Measurements from ENCODE around the gene HMGCS2. TPM values are rescaled to one million over a fixed set of nuclear protein-coding genes. Genes with fewer than 3 reads are reported as not detected.

The HMGCS2 gene
- total RNA-seq, 1 experiment from 2014 or later = not detected

GRCh38 chr1:119721896-119722295 is 46.8 kb downstream of the HMGCS2 start:
- no peak overlapping the region for H2AFZ ChIP-seq
- no peaks in the 10 kb centered on the region; the same call in 1 of the 2 replicates for H3F3A ChIP-seq (ENCODE audit: insufficient read depth, low read depth)
- BruUV-seq (replicated peaks) = no TSS peak
- no peaks in the 10 kb centered on the region for H3K9me2 ChIP-seq (ENCODE audit: insufficient read depth)
- H3K4me2 ChIP-seq = no peak overlapping the region
- no peak for DNase-seq
- peaks cover 78% of the 10 kb centered on the region for H3K36me3 ChIP-seq (ENCODE audit: low read depth)
- H3K9me3 ChIP-seq (ENCODE audit: insufficient read depth, low read depth) = no peaks in the 10 kb centered on the region
- H3K27me3 ChIP-seq (ENCODE audit: insufficient read depth, low read depth) = no peaks in the 10 kb centered on the region
- TF ChIP-seq CTCF (conservative IDR thresholded peaks at IDR 0.05) = no peak
- no peak for TF ChIP-seq EZH2 (IDR thresholded peaks at IDR 0.05; ENCODE audit: low read depth)
- ChIA-PET POLR2A (ENCODE audit: unreplicated experiment) (no interaction called here), CTCF (no interaction called here)
- intact Hi-C loops (cut with micrococcal nuclease; ENCODE audit: unreplicated experiment) = no loop called here
- H3K79me2 ChIP-seq (ENCODE audit: low read depth) = peaks cover 55% of the 10 kb centered on the region
- H3K4me1 ChIP-seq (replicated peaks; ENCODE audit: insufficient read depth) = 0 out of 2 replicates have a peak, but pooled peaks cover 6% of the 10 kb centered on the region
- peaks cover 96% of the 10 kb centered on the region for H4K20me1 ChIP-seq (ENCODE audit: insufficient read depth)
- no peak overlapping the region for H3K4me3 ChIP-seq
- no peak overlapping the region for H3K27ac ChIP-seq

- no peaks in the 10 kb centered on the region; the same call in 1 of the 2 replicates for H3F3A ChIP-seq (ENCODE audit: insufficient read depth, low read depth)
- intact Hi-C loops (cut with micrococcal nuclease; ENCODE audit: unreplicated experiment) = no loop called here
- no TSS peak for BruUV-seq (replicated peaks)
- no peak overlapping the region for H3K4me3 ChIP-seq
- H3K4me1 ChIP-seq (replicated peaks; ENCODE audit: insufficient read depth) = peaks cover 10% of the 10 kb centered on the region; the same call in 1 of the 2 replicates
- TF ChIP-seq CTCF (conservative IDR thresholded peaks at IDR 0.05) (no peak), EZH2 (IDR thresholded peaks at IDR 0.05; ENCODE audit: low read depth) (no peak)
- H3K4me2 ChIP-seq = no peak overlapping the region
- peaks cover 65% of the 10 kb centered on the region for H3K79me2 ChIP-seq (ENCODE audit: low read depth)
- peaks cover 70% of the 10 kb centered on the region for H3K36me3 ChIP-seq (ENCODE audit: low read depth)
- H2AFZ ChIP-seq = no peak overlapping the region
- H3K27me3 ChIP-seq (ENCODE audit: insufficient read depth, low read depth) = no peaks in the 10 kb centered on the region
- CTCF ChIA-PET = no interaction called here
- no peaks in the 10 kb centered on the region for H3K9me2 ChIP-seq (ENCODE audit: insufficient read depth)
- H4K20me1 ChIP-seq (ENCODE audit: insufficient read depth) = peaks cover 96% of the 10 kb centered on the region
- H3K9me3 ChIP-seq (ENCODE audit: insufficient read depth, low read depth) = no peaks in the 10 kb centered on the region
- no peak overlapping the region for H3K27ac ChIP-seq
- POLR2A ChIA-PET (ENCODE audit: unreplicated experiment) = no interaction called here
- DNase-seq = no peak
These were observed 47.8 kb downstream of the HMGCS2 start for GRCh38 chr1:119720866-119721440.

- Histone ChIP-seq H4K20me1 (ENCODE audit: insufficient read depth) (peaks cover 96% of the 10 kb centered on the region), H3K27ac (no peak overlapping the region), H2AFZ (no peak overlapping the region), H3K4me2 (no peak overlapping the region), H3K9me2 (ENCODE audit: insufficient read depth) (no peaks in the 10 kb centered on the region), H3K27me3 (ENCODE audit: insufficient read depth, low read depth) (no peaks in the 10 kb centered on the region), H3F3A (ENCODE audit: insufficient read depth, low read depth) (no peaks in the 10 kb centered on the region; the same call in 1 of the 2 replicates), H3K4me1 (replicated peaks; ENCODE audit: insufficient read depth) (peaks cover 29% of the 10 kb centered on the region), H3K4me3 (no peak overlapping the region), H3K79me2 (ENCODE audit: low read depth) (peaks cover 85% of the 10 kb centered on the region), H3K9me3 (ENCODE audit: insufficient read depth, low read depth) (no peaks in the 10 kb centered on the region), H3K36me3 (ENCODE audit: low read depth) (peaks cover 80% of the 10 kb centered on the region)
- BruUV-seq (replicated peaks) = no TSS peak
- TF ChIP-seq CTCF (conservative IDR thresholded peaks at IDR 0.05) = no peak
- no peak for TF ChIP-seq EZH2 (IDR thresholded peaks at IDR 0.05; ENCODE audit: low read depth)
- CTCF ChIA-PET = interaction anchor here (0.5 kb wide), 1 partner anchor 32 kb away, joined by 3 read pairs; no protein-coding TSS in a partner anchor
- POLR2A ChIA-PET (ENCODE audit: unreplicated experiment) = no interaction called here
- DNase-seq = no peak
- intact Hi-C loops (cut with micrococcal nuclease; ENCODE audit: unreplicated experiment) = no loop called here
These were observed 49.7 kb downstream of the HMGCS2 start for GRCh38 chr1:119718972-119719371.
